Left renal cortex interstitium (tissue), 4 donors: ENCODE results near the gene ZBTB25. TPM values are rescaled to one million over a fixed set of nuclear protein-coding genes. Genes with fewer than 3 reads are reported as not detected.

ENCODE experiments used
- DNase-seq, 4 donors: peaks; one replicate each; pipeline ENCODE4 v3.0.0-alpha.2; 2013; ENCODE audit warnings: low read depth in 4 of 4, low spot score in 2 of 4, missing footprints in 1 of 4
- polyA plus RNA-seq, 4 donors: library from polyadenylated mRNA; unstranded; fragments of 120-200 nt; gene quantifications; one replicate each; pipeline ENCODE4 v1.2.1, GENCODE V29; 2013; ENCODE audit not compliant: insufficient read length in 4 of 4

ZBTB25 gene, protein sequence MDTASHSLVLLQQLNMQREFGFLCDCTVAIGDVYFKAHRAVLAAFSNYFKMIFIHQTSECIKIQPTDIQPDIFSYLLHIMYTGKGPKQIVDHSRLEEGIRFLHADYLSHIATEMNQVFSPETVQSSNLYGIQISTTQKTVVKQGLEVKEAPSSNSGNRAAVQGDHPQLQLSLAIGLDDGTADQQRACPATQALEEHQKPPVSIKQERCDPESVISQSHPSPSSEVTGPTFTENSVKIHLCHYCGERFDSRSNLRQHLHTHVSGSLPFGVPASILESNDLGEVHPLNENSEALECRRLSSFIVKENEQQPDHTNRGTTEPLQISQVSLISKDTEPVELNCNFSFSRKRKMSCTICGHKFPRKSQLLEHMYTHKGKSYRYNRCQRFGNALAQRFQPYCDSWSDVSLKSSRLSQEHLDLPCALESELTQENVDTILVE
- polyA plus RNA-seq: 10 to 100 TPM in 2 of 4 donors, 1 to 10 TPM in 2; 8.4 to 15.3 (median 11.6) TPM

DNA sequence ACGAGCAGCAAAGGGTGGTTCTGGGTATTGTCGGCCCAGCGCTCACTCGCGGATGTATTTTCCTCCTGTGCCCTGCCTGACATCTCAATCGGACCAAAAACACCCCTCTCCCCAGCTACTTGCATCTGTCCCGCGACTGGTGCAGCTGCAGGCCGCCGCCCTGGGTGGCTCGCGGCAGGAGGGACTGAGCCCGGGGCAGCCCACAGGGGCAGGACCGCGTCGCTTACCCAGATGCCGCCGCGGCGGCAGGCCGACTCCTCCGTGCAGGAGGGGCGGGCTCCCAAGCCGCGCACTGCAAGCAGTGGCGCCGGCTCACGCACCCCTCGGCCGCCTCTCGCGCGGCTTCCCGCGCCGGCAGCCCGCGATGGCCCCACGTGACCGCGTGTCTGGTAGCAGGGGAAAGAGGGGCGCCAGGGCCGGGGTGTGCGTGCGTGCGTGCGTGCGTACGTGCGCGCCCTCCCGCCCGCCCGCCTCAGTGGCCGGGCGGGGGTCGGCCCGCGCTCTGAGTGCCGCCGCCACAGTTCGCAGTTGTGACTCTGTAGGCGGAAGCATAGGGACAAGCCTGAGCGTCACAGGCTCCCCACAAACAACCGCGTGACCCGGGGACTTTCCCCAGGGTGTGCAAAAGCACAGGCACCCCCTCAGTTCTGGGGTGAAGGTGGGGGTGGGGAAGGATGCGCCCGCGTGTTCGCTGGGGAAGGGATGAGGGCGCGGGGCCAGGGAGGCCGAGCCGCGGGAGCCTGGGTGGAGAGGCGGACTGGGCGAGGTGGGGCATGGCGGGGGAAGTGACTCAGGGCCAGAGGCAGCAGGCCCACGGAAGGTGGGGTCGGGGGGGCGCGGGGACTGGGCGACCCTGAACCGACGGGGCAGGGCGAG is at the start of gene ZBTB25:
Gene ZBTB25 (minus strand): TSS at position 405 of the 876 bp plus-strand sequence. CDS start 13,305 bp downstream, outside the sequence.
- peak in 3 of 4 donors; percentile 62 to 83 (median 81) for DNase-seq

GRCh38 chr14:64550621-64551333 is 47.1 kb upstream of the ZBTB25 start:
- DNase-seq: no peak

- no peak for DNase-seq
These were observed 46.4 kb upstream of the ZBTB25 start, which contains the start of gene PPP1R36 for GRCh38 chr14:64549791-64550620. TSS of gene PPP1R36 (plus strand) at chr14:64549961. CDS start at chr14:64549998, 37 bp downstream.

DNA sequence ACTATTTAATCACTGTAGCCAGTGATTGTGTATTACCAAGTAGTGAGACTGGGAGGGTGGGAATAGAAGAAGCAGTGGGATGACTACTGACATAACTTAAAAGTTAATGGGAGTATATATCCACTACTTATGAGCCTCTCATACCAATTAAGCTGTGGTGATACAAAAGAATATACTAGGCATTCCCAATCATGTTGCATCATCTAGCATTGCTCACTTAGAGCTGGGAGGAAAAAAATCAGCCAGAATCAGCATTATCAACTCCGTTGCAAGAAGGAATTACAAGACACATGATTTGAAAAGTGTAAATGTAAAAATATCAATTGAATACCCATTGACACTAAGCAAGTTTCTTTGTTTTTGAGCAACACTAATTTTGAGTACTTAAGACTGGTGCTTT is 45.4 kb upstream of the ZBTB25 start:
- no peak for DNase-seq

DNA sequence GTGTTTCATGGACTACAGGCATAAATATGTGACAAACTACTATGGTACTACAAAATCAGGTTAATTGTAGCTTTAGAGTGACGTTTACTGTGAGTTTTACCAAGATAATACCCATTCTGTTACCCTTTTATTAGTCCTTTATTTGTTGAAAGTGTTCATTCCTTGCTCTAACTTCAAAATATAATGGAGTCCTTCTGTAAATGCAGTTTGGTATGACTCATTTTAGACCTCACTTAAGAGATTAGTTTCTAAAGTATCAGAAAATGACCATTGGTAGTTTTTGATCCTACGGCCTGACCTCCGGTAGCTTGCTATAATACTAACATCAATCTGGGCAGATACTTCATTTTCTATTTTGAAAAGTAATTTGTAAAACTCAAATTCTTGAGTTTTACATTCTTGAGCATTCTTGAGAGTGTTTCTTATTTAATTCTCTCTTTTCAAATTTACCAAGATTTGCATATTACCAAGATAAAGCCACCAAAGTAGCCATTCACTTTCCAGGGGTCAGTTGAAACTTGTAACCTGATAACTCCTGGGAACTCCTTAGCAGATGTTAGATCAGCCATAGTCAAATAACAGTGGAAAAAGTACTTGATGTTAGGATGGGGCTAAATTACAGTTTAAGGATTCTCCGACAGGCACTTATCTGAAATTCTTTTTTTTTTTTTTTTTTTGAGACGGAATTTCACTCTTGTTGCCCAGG is 41.1 kb upstream of the ZBTB25 start:
- no peak for DNase-seq

DNA sequence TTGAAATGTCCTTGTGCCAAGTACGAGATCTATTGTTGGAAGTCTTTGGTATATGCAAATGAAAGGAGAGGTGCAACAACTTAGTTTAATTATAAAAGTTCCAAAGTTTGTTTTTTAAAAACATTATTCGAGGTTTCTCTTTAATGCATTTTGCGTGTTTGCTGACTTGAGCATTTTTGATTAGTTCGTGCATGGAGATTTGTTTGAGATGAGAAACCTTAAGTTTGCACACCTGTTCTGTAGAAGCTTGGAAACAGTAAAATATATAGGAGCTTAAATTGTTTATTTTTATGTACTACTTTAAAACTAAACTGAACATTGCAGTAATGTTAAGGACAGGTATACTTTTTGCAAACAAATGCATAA is 39.2 kb upstream of the ZBTB25 start:
- DNase-seq: no peak

- DNase-seq: no peak
These were observed 38.6 kb upstream of the ZBTB25 start for GRCh38 chr14:64541972-64542835.

- peak in 1 of 4 donors; percentile 31 for DNase-seq
These were observed 37.8 kb upstream of the ZBTB25 start for GRCh38 chr14:64541261-64541971.

GRCh38 chr14:64540208-64541202 is 36.9 kb upstream of the ZBTB25 start, which contains the start of gene HSPA2:
TSS of gene HSPA2 (plus strand) at chr14:64540741. CDS start at chr14:64540850, 109 bp downstream.
- DNase-seq: peak; percentile 96 to 99 (median 98)

GRCh38 chr14:64536488-64537245 is 33.0 kb upstream of the ZBTB25 start:
- no peak for DNase-seq

- no peak for DNase-seq
These were observed 27.9 kb upstream of the ZBTB25 start for GRCh38 chr14:64531567-64531966.

- no peak for DNase-seq
These were observed 21.7 kb upstream of the ZBTB25 start for GRCh38 chr14:64525354-64525753.

DNA sequence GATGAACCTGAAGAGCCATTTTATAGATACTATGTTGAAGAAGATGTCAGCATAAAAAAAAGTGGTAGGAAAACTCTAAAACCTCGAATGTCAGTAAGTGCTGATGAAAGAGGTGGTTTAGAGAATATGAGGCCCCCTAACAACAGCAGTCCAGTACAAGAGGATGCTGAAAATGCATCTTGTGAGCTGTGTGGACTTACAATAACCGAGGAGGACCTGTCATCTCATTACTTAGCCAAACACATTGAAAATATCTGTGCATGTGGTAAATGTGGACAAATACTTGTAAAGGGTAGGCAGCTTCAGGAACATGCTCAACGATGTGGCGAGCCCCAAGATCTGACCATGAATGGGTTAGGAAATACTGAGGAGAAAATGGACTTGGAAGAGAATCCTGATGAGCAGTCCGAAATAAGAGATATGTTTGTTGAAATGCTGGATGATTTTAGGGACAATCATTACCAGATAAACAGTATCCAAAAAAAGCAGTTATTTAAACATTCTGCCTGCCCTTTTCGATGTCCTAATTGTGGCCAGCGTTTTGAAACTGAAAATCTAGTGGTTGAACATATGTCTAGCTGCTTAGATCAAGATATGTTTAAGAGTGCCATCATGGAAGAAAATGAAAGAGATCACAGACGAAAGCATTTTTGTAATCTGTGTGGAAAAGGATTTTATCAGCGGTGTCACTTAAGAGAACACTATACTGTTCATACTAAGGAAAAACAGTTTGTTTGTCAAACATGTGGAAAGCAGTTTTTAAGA is 19.1 kb upstream of the ZBTB25 start:
- DNase-seq: no peak

DNA sequence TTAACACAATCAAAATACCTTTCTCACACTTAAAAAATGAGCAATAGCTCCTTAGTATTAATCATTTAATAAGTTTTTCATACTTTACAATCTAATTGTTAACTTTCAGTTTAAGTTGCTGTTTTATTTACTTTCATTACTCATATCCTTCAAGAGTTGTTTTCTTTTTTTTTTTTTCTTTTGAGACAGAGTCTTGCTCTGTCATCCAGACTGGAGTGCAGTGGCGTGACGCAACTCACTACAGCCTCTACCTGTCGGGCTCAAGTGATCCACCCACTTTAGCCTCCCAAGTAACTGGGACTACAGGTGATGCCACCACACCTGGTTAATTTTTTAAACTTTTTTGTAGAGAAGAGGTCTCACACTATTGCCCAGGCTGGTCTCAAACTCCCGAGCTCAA is 17.1 kb upstream of the ZBTB25 start:
- no peak for DNase-seq

DNA sequence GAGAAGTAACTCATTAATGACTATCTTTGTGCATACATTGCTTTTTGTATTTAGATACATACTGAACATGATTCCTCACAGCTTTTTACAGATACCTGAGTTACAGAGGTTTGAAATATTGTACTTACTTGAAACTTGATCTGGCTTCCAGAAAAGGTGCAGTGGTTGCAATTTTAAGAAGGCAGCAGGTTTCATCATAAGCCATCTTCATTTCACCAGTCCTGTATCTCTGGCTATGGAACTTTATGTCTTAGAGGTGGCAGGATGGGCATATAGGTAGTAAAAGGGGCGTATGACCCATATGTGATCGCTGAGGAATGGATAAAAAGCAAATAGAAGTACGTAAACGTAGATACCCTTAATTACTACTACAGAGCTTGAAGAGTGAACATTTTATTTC is 14.6 kb upstream of the ZBTB25 start:
- no peak for DNase-seq
